HG02938 (cell line): ENCODE results near the gene MAP3K20.

Source experiments
- ATAC-seq: cut with Tn5 transposase; IDR thresholded peaks from one replicate; pipeline ENCODE4 v1.9.1; 2021; ENCODE audit warnings: mild to moderate bottlenecking, moderate library complexity; ENCODE audit not compliant: unreplicated experiment

The MAP3K20 gene

GRCh38 chr2:173050684-173051083, 25.0 kb upstream of the MAP3K20 start:
- ATAC-seq = no peak

DNA sequence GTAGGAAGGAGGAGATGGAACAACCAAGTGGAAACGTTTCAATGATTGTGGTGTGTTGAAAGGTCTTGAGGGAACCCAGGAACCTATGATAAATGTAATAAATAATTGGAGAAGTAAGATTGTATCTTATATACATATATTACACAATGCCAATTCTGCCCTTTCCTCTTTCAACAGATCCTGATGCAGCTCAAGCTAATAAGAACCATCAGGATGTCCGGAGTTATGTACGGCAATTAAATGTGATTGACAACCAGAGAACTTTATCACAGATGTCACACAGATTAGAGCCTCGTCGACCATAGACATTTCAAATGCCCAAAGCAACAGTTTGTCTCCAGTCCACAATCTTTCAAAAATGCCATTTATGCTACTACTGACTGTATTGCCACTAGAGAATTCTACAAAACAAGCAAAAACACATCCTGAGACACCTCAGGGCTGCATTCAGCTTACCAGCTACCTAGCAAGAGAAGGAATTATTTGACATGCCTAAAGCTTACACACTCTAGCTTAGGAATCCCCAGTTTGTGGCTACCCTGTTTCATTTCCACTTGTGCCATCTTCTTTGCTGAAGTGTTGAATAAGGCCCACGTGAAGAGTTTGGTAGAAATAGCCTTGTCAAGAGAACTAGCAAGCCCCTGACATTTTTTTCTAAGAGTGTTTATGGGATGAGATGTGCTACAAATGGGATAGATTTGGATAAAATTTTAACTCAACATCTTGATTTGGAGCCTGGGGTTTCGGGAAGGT, 24.0 kb upstream of the MAP3K20 start:
- no peak for ATAC-seq

DNA sequence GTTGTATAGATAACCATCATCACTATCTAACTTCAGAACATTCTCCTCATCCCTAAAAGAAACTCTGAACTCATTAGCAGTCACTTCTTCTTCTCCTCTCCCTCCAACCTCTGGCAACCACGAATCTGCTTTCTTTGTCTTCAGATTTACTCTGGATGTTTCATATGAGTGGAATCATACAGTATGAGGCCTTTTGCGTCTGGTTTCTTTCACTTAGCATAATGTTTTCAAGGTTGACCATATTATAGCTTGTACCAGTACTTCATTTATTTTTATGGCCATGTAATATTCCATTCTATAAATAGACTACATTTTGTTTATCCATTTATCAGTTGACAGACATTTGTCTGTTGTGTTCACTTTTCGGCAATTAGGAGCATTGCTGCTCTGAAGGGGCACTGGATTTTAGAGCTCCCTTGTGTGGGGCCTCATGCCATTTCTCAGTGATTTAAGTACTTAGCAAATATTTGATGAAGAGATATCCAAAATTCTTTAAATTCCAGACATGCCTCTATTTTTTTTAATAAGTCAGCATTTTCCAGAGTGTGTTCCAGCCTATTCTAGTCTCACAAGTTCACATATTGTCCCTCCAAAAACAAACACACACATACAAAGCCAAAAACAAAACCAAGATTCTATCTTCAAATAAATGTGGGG, 22.5 kb upstream of the MAP3K20 start:
- no peak for ATAC-seq

DNA sequence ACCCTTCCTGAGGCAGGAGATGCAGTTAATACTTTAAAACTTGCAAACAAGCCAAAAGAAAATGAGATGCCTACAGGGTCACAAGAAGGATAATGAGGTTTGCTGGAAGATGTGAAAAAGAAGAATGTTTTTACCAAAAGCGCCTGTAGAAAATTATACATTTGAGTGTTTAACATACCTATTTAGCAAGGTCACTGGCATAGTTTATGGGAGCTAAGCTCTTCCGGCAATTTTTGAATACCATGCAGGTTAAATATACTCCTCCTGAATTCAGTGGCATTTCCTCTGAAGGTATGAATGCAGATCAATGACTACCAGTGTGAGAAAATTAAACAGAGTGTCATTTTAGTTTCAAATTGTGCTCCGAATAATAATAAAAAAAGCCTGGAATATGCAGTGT, 21.2 kb upstream of the MAP3K20 start:
- ATAC-seq = no peak

DNA sequence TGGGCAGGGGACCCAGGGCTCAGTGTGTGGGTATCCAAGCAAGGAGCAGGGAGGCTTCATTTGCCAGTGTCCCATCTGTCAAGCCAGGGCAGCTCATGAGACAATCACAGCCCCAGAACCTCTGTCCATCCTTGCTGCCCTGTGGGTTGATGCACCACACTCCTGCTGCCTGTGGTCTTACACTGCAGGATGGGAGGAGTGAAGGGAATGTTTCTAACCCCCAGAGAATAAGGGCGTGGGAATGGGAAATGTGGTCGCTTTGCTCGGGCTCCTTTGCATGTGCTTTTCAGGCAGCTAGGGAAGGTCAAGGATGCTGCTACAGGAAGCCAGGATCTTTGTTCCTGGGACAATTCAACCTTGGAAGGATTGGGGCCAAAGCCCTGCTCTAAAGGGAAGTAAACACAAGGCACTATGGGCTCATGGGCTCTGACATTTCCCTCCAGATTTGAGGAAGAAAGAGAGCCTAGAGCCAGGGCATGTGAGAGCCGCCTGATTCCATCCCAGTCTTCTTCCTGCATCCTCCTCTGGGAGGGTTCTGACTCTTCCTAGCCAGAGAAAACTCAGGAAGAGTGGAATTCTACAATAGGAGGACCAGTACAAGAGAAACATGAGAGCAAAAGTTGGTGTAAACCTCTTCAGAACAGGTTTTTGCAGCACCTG, 18.8 kb upstream of the MAP3K20 start:
- no peak for ATAC-seq

DNA sequence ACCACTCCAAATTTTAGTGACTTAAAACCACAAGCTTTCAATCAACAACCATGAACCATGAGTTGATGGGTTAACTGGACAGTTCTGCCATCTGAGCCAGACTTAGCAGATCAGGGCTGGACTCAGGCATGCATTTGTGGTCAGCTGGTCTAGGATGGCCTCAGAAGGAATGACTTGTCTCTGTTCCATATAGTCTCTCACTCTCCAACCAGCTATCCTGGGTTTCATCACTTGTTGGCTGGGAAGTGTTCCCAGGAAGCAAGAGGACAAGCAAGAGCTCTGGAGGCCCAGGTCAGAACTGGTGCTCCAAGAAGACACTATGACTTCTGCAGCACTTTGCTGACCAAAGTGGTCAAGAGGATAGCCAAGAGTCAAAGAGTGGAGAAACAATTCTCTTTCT, 17.5 kb upstream of the MAP3K20 start:
- ATAC-seq = no peak

DNA sequence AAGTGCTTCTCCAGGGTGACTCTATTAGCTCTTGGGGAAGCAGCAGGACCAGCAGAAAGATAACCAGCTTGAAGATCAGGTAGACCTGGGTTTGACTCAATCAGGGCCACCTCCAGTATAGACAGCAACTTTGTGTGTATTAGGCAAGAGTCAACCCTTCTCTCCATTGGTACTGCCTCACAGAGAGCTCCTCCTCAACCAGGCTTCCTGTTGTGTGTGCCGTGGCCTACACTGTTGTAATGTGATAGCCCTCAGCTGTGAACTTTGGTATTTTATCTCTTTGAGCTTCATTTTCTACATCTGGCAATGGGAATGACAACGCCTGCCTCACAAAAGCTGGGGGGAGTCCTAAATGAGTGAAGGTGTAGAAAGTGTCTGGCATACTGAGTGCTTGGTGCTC, 17.0 kb upstream of the MAP3K20 start:
- no peak for ATAC-seq

- no peak for ATAC-seq
Measured at GRCh38 chr2:173059292-173059691, 16.4 kb upstream of the MAP3K20 start.

GRCh38 chr2:173059971-173060461, 15.6 kb upstream of the MAP3K20 start:
- no peak for ATAC-seq

- no peak for ATAC-seq
Measured at GRCh38 chr2:173062801-173063200, 12.8 kb upstream of the MAP3K20 start.

DNA sequence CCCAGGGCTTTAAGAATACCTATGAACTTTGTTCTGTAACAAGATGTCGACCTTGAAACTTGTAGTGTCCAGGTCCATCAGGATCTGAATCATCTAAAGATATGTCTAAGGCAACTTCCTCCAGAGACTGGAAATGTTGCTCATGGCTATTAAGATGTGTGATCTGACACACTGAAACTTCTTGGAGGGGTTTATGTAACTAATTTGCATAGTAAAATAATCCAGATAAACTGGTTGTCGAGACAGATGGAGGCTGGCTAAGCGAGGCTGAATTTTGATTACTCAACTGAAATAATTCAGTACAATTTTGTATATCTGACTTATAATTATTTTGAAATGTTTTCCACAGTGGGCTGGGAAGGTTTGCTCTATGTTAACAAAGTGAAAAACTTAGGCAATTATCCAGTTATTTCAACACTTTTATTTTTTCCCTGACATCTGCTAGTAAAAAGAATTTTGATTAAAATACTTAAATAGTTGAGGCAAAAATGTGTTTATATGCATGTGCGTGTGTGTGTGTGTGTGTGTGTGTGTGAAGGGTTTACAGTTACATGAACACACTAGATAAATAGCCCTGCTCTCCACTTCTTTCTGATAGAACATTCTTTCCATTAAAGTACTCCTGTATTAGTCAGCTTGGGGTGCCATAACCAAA, 11.4 kb upstream of the MAP3K20 start:
- no peak for ATAC-seq

DNA sequence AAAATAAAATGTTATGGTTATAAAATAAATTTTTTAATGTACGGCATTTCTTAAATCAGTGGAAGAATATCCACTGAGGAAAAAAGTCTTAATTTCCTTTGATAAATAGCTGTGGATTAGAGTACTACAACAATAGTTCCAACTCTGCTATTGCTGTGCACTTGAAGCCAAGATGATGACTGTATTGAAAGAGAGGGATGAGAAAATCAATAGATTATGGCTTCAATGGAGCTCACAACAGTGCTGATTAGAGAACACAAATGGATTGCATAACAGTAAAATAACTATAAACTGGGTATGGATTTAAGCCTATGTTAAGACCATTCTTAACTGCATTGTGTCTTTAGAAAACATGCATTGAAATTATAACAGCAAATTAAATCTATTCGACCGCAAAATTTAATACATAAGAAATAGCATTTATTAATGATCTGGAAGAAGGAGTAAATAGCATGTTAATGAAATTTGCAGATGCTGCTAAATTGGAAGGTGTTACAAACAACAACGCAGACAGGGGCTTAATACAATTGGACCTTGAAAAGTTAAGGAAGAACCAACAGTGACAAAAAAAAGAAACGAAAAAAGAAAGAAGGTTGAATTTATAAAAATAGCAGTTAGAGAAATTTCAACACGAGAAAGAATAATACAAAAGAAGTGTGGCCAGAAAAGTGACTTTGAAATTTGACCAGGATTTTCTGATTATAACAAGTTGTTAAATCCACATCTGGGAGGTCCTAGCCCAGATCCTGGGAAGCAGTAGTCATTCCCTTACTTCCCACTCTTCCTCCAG, 8.6 kb upstream of the MAP3K20 start:
- no peak for ATAC-seq

DNA sequence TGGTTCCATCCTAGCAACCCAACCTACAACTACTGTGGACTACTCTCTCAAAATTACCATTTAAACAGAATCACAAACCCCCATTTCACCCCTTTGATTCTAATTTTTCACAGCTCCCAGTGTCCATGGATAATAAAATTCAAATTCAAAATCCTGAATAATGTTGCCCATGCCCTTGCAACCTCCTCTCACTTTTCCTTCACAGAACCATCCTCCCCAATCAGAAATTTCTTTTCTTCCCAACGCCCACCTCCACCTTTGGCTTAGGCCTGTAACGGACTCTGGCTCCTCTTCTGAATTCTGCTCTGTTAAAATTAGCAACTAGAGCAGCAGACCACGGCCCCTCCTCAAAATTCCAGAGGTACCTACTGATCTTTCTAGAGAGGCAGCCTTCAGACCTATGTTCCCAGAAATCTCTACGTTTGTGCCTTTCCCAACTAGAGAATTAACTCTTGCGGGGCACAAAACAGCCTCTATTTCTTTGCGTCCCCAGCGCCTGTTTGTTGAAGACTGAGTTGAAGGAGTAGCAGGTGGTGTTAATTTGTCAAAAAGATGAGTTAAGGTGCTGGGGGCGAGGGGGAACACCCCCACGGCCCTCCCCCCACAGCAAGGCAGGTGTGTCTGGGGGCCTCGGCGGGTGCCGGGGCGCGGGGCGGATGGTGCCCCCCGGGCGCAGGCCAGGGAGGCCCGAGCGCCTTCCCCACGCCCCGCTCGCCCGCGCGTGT, 428 bp upstream of the MAP3K20 start:
- ATAC-seq = no peak

GRCh38 chr2:173076581-173077345, 1.1 kb downstream of the MAP3K20 start:
- peak; percentile 31 for ATAC-seq

DNA sequence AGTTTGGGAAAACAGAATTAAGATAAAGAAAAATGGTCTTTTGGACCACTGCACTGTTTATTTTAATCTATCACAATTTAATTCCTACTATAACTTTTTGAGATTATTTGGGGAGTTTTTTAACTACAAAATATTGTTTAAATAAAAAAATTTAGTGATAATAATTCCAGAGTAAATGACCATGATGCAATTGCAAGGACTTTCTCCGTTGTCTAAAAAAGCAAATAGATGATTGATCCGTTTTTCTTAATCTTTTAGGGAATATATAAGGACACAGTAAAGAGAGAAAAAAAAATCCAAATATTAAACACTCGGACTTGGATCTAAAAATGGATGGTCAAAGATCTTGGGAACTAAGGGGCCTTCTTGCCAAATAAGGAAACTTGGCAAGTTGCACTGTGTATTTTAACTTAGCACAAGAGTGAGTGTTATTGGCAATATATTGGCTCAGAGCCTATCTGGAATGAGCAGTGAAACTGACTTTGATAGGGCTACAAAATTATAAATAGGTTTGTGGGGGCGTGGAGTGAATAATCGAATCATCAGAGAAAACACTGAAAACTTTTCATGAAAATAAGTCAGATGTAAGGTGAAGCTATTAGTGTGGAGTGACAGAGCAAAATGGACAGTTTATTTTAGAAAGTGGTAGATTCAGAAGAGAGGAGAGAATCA, 2.0 kb downstream of the MAP3K20 start:
- ATAC-seq = no peak

GRCh38 chr2:173079141-173079540, 3.5 kb downstream of the MAP3K20 start:
- no peak for ATAC-seq

DNA sequence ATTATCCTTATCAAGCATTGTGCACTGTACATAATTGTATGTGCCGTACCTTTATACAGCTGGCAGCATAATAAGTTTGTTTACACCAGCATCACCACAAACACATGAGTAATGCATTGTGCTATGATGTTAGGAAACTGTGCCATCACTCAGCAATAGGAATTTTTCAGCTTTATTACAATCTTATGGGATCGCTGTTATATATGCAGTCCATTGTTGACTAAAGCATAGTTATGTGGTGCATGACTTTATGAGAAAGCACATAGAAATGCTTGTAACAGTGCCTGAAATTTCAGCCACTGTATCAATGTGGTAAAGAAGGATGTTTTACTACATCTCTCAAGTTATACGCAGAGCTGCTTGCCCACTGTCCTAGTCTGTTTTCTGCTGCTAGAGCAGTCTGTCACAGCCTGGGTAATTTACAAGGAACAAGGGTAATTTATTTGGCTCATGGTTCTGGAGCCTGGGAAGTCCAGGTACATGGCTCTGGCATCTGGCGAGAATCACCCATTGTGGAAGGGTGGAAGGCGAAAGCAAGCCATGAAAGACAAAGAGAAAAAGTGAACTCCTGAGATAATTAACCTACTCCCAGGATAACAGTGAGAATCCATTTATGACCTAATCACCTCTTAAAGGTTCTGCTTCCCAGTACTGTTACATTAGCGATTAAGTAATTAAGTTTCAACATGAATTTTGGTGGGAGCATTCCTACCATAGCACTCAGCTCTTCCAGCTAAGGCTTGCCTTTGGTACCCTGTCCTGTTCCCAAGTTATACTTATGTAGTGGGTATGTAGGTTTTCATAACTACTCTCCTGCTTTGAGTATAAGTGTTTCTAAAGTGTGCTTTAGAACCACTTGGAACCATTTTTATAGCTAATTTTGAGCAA, 4.6 kb downstream of the MAP3K20 start:
- no peak for ATAC-seq
